ENCODE measurements around the gene RASSF5. TPM values are rescaled to one million over a fixed set of nuclear protein-coding genes. Genes with fewer than 3 reads are reported as not detected.

Gene RASSF5
- total and polyA plus RNA-seq, 9 of the 15 experiments (the other 6 are each of a cell fraction or from before 2014, with no cell fraction given): 6.1 to 41.0 (median 25.2) TPM

DNA sequence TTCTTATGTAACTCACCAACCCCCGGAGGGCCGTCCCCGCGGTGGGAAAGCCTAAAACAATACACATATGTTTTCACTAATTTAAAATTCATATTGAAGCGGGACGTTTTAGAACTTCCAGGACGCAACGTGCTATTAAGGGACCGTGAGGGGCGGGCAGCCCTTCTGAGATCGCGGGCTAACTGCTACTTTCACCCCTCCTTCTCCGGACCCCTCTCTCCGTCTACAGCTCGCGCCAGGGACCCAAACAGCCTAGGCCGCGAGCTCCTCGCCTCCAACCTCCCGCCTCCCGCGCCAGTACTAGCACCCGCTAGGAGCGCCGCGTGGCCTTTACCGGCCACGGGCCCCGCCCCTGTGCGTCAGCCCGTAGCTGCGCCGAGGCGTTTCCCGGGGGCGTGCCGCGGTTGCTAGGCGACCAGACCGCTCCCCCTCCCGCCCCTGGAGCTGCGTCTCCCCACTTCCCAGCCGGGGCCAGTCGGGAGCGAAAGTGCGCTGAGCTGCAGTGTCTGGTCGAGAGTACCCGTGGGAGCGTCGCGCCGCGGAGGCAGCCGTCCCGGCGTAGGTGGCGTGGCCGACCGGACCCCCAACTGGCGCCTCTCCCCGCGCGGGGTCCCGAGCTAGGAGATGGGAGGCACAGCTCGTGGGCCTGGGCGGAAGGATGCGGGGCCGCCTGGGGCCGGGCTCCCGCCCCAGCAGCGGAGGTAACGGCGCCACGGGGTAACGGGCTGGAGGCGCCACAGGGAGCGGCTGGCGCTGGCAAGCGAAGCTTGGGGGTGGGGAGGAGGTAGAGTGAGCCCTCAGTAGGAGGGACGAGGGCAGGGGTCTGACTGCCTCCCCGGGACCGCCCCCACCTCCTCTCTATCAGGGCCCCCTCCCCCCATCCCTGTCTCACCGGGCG lies 128.0 kb downstream of the RASSF5 start, which contains the start of gene DYRK3 (continued):
- TF ChIP-seq ZFP91 (CRISPR knock-in tag; IDR thresholded peaks at IDR 0.05) (no peak; the same call in 1 of the 2 replicates), BRF2 (IDR thresholded peaks at IDR 0.05; ENCODE audit: borderline replicate concordance, insufficient read depth, insufficient read length) (no peak), CHD4 (IDR thresholded peaks at IDR 0.05; ENCODE audit: insufficient read depth, insufficient replicate concordance, low read depth, low read length, poor library complexity, severe bottlenecking) (no peak), KLF6 (CRISPR knock-in tag; IDR thresholded peaks at IDR 0.05; ENCODE audit: borderline replicate concordance) (no peak), ZNF586 (CRISPR knock-in tag; conservative IDR thresholded peaks at IDR 0.05) (no peak), ZBTB12 (CRISPR knock-in tag; IDR thresholded peaks at IDR 0.05) (peak; percentile 63; the same call in 1 of the 2 replicates), ZNF778 (CRISPR knock-in tag; IDR thresholded peaks at IDR 0.05) (no peak), FIP1L1 (IDR thresholded peaks at IDR 0.05; ENCODE audit: low read depth, low read length, poor library complexity, severe bottlenecking) (peak; percentile 92), KLF13 (tag; IDR thresholded peaks at IDR 0.05; ENCODE audit: borderline replicate concordance, low read depth) (peak; percentile 89; the same call in 1 of the 2 replicates), SMARCB1 (IDR thresholded peaks at IDR 0.05; ENCODE audit: insufficient read length, low read depth) (no peak), SMAD1 (IDR thresholded peaks at IDR 0.05; ENCODE audit: low read depth, low read length, partially characterized antibody) (peak; percentile 77), POLR3A (IDR thresholded peaks at IDR 0.05; ENCODE audit: borderline replicate concordance, extremely low read depth, insufficient read depth, insufficient read length) (no peak), ZNF75A (CRISPR knock-in tag; IDR thresholded peaks at IDR 0.05) (no peak), CTCFL (IDR thresholded peaks at IDR 0.05; ENCODE audit: borderline replicate concordance, insufficient read depth, low read depth, low read length, poor library complexity, severe bottlenecking) (no peak), POLR2A (conservative IDR thresholded peaks at IDR 0.05) (peak; percentile 90), YY1 (IDR thresholded peaks at IDR 0.05; ENCODE audit: borderline replicate concordance in 1 of 3, control insufficient read depth in 1 of 3, extremely low read depth in 1 of 3, insufficient read depth in 3 of 3, insufficient read length in 1 of 3, insufficient replicate concordance in 2 of 3, low read depth in 1 of 3, low read length in 2 of 3) (peak in 2 of 3 experiments; percentile 35 to 49), ATF4 (CRISPR knock-in tag; IDR thresholded peaks at IDR 0.05) (no peak), TARDBP (IDR thresholded peaks at IDR 0.05) (peak; percentile 49; the same call in 1 of the 2 replicates)

Measured in K562 (cell line).